Endothelial cell (in vitro differentiated cells): ENCODE data around the gene P2RY2. TPM values are rescaled to one million over a fixed set of nuclear protein-coding genes. Genes with fewer than 3 reads are reported as not detected.
"Not testable (repeated sequence)": the region's sequence is repeated elsewhere in the genome, so short reads cannot be mapped to it uniquely, and the experiment has no call there.

ENCODE experiments used
- DNase-seq: peaks from one replicate; pipeline ENCODE4 v3.0.0; 2021; ENCODE audit warnings: low spot score
- H3K27ac Mint-ChIP-seq: one replicate; pipeline ENCODE4 v1.8.0; 2021; ENCODE audit warnings: mixed read lengths, inconsistent platforms; ENCODE audit not compliant: unreplicated experiment
- H3K27me3 Mint-ChIP-seq: one replicate; pipeline ENCODE4 v1.8.0; 2021; ENCODE audit warnings: mild to moderate bottlenecking, moderate library complexity, mixed read lengths, inconsistent platforms; ENCODE audit not compliant: unreplicated experiment
- H3K36me3 Mint-ChIP-seq: one replicate; pipeline ENCODE4 v1.8.0; 2021; ENCODE audit warnings: mild to moderate bottlenecking, low read depth, mixed read lengths, inconsistent platforms; ENCODE audit not compliant: unreplicated experiment
- H3K4me1 Mint-ChIP-seq: one replicate; pipeline ENCODE4 v1.8.0; 2021; ENCODE audit warnings: mild to moderate bottlenecking, mixed read lengths, inconsistent platforms; ENCODE audit not compliant: unreplicated experiment
- H3K4me3 Mint-ChIP-seq: one replicate; pipeline ENCODE4 v1.8.0; 2021; ENCODE audit warnings: mild to moderate bottlenecking, mixed read lengths, inconsistent platforms; ENCODE audit not compliant: unreplicated experiment
- H3K9me3 Mint-ChIP-seq: one replicate; pipeline ENCODE4 v1.8.0; 2021; ENCODE audit warnings: mixed read lengths, inconsistent platforms; ENCODE audit not compliant: unreplicated experiment
- total RNA-seq: library from RNA; stranded (reverse); fragmentation: NEBNext Ultra II Directional; extraction: Animal tissue kit (Norgen Biotek cat#: 25700); gene quantifications from one replicate; pipeline ENCODE4 v1.2.1, GENCODE V29; 2021; ENCODE audit not compliant: unreplicated experiment
- TF ChIP-seq, protein P1 (sequence below): fragments of 200-600 bp; sonication (generic); IDR thresholded peaks from one replicate; pipeline ENCODE4 v1.5.0; 2021; ENCODE audit warnings: antibody characterized with exemption; ENCODE audit not compliant: unreplicated experiment

The P2RY2 gene
- total RNA-seq, 1 donor from 2014 or later = 0.10 TPM

DNA sequence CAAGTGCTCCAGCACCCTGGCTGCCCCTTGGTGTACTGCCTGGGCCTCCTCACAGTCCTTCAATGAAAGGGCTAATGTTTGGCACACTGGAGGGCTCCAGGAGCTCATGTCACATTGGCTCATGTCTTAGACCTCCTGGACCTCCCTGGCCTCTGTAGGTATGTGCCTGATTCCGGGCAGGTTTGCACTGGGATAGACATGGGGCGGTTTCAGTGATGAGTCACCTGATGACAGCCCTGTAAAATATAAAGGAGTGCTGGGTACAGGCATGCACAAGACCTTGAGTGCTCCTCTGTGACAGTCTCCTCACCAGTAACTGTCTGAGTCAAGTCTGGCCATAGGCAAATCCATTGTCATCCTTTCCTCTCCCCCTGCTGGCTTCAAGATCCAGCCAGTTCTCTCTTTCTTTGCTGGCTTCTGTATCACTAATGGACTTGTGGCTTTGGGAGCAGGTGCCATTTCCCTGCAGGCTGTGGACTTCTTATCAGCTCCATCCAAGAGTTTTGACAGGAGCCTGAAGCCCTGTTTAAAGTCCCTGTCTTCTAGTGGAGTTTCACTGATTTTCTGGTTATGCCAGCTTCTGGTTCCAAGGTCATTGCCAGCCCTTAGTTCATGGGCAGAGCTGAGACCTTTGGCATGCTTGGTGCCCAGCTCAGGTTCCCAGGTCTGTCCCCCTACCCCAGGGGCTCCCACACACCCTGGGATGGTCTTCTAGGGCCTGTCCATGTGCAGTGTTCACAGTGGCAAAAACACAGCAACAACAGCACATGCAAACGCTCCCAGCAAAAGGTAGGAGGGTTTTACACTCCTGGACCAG, 22.7 kb upstream of the P2RY2 start:
- no peak for DNase-seq
- H3K27ac Mint-ChIP-seq = no peak overlapping the region
- TF ChIP-seq, protein P1, sequence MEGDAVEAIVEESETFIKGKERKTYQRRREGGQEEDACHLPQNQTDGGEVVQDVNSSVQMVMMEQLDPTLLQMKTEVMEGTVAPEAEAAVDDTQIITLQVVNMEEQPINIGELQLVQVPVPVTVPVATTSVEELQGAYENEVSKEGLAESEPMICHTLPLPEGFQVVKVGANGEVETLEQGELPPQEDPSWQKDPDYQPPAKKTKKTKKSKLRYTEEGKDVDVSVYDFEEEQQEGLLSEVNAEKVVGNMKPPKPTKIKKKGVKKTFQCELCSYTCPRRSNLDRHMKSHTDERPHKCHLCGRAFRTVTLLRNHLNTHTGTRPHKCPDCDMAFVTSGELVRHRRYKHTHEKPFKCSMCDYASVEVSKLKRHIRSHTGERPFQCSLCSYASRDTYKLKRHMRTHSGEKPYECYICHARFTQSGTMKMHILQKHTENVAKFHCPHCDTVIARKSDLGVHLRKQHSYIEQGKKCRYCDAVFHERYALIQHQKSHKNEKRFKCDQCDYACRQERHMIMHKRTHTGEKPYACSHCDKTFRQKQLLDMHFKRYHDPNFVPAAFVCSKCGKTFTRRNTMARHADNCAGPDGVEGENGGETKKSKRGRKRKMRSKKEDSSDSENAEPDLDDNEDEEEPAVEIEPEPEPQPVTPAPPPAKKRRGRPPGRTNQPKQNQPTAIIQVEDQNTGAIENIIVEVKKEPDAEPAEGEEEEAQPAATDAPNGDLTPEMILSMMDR = no peak
- H3K4me3 Mint-ChIP-seq = no peak overlapping the region
- no peaks in the 10 kb centered on the region for H3K4me1 Mint-ChIP-seq
- no peaks in the 10 kb centered on the region for H3K9me3 Mint-ChIP-seq
- no peaks in the 10 kb centered on the region for H3K36me3 Mint-ChIP-seq
- H3K27me3 Mint-ChIP-seq = peaks cover 9% of the 10 kb centered on the region

DNA sequence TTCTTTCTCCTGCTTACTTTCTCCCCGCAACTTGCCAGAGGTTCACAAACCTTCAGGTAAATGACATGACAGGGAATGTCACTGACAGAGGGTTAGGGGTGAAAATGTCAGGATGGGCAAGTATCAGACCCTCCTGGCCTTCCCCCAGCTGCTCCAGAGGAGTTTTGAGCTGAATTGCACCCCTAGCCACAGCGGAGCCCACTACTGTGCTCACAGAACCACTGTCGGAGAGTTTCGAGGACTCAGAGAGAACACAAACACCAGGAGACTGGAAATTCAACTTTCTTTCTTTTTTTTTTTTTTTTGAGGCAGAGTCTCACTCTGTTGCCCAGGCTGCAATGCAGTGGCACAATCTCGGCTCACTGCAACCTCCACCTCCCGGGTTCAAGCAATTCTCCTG, 21.5 kb upstream of the P2RY2 start:
- TF ChIP-seq, protein P1 = no peak
- Mint-ChIP-seq H3K36me3 (no peaks in the 10 kb centered on the region), H3K27me3 (peaks cover 5% of the 10 kb centered on the region), H3K4me1 (no peaks in the 10 kb centered on the region), H3K27ac (no peak overlapping the region), H3K9me3 (no peaks in the 10 kb centered on the region), H3K4me3 (no peak overlapping the region)
- no peak for DNase-seq

DNA sequence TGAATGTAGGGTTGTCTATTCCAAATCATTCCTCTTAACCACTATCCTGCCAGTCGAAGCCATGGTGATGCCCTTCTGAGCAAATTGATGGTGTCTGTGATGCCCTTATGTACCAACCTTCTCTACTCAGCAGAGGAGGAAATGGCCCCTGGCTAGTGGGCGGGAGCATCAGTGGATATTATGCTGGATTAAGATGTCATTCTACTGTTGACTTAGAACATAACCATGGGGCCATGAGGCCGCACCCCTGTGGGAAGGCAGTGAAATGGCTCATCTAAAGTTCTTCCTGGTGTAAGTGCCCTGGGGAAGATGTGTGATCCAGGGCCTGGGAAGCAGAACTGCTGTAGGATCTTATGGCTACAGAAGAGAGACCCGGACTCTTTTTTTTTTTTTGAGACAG, 20.7 kb upstream of the P2RY2 start:
- no peak overlapping the region for H3K4me3 Mint-ChIP-seq
- peaks cover 5% of the 10 kb centered on the region for H3K27me3 Mint-ChIP-seq
- DNase-seq = no peak
- H3K9me3 Mint-ChIP-seq = no peaks in the 10 kb centered on the region
- no peak overlapping the region for H3K27ac Mint-ChIP-seq
- H3K36me3 Mint-ChIP-seq = no peaks in the 10 kb centered on the region
- H3K4me1 Mint-ChIP-seq = no peaks in the 10 kb centered on the region
- TF ChIP-seq, protein P1 = no peak

DNA sequence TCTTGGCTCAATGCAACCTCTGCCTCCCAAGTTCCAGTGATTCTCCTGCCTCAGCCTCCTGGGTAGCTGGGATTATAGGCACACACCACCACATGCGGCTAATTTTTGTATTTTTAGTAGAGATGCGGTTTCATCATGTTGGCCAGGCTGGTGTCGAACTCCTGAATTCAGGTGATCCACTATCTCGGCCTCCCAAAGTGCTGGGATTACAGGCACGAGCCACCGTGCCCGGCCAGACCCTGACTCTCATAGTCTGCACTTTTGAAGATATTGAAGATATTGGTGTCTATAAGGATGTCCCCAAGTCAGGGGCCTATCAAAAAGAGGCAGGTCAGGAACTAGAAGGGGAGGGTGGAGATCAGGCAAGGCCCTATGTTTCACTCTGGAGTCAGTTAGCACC, 20.3 kb upstream of the P2RY2 start:
- H3K4me1 Mint-ChIP-seq, H3K27me3 Mint-ChIP-seq, H3K4me3 Mint-ChIP-seq, DNase-seq, H3K9me3 Mint-ChIP-seq, H3K27ac Mint-ChIP-seq, H3K36me3 Mint-ChIP-seq: not testable (repeated sequence)

DNA sequence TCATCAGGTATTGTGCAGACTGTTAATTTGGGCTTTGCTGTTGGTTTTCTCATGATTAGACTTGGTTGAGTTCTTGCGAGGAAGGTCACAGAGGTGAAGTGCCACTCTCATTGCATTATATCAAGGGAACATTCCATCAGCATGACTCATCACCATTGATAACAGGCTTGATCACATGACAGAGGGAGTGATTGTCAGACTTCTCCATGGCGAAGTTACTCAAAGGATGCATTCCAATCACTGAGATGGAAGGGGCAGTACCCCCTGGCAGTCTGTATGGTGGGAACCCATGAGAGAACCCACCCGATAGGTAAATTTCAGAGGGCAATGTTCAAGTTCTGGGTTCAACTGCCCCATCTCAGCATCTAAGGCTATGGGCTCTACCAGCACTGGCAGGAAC, 19.4 kb upstream of the P2RY2 start:
- DNase-seq = no peak
- Mint-ChIP-seq H3K36me3 (no peaks in the 10 kb centered on the region), H3K27ac (peak overlapping the region; percentile 12), H3K4me1 (no peaks in the 10 kb centered on the region), H3K9me3 (no peaks in the 10 kb centered on the region), H3K27me3 (peaks cover 5% of the 10 kb centered on the region), H3K4me3 (no peak overlapping the region)
- TF ChIP-seq, protein P1 = no peak
